HPDE6-E6E7 (cell line): Measurements from ENCODE around the gene TOMM34.
A peak's percentile ranks its signal among the peaks of the same experiment; 100 is the strongest.

Experiments
- DNase-seq: peaks from one replicate; pipeline ENCODE4 v3.0.0; 2011; ENCODE audit warnings: missing footprints; ENCODE audit errors: extremely low spot score

TOMM34 gene

GRCh38 chr20:44960103-44960852 is at the start of gene TOMM34:
Gene TOMM34, minus strand, starts transcription at chr20:44960397. Its CDS starts 64 bp downstream, at chr20:44960333.
- peak; percentile 100 for DNase-seq

- DNase-seq = no peak
Measured at GRCh38 chr20:45008521-45009049, 48.4 kb upstream of the TOMM34 start.

- DNase-seq = no peak
Measured at GRCh38 chr20:44997668-44998067, 37.5 kb upstream of the TOMM34 start.

- no peak for DNase-seq
Measured at GRCh38 chr20:44997171-44997570, 37.0 kb upstream of the TOMM34 start.

- DNase-seq = peak; percentile 43
Measured at GRCh38 chr20:44993343-44993742, 33.1 kb upstream of the TOMM34 start.

- no peak for DNase-seq
Measured at GRCh38 chr20:44990957-44991356, 30.8 kb upstream of the TOMM34 start.

GRCh38 chr20:44990425-44990824 is 30.2 kb upstream of the TOMM34 start:
- no peak for DNase-seq

GRCh38 chr20:44988631-44989171 is 28.5 kb upstream of the TOMM34 start:
- DNase-seq = no peak

GRCh38 chr20:44983093-44983674 is 23.0 kb upstream of the TOMM34 start:
- DNase-seq = no peak

- no peak for DNase-seq
Measured at GRCh38 chr20:44981736-44982406, 21.7 kb upstream of the TOMM34 start.

GRCh38 chr20:44979090-44979621 is 19.0 kb upstream of the TOMM34 start:
- DNase-seq = no peak

- DNase-seq = no peak
Measured at GRCh38 chr20:44976698-44977097, 16.5 kb upstream of the TOMM34 start.

- DNase-seq = no peak
Measured at GRCh38 chr20:44973053-44973452, 12.9 kb upstream of the TOMM34 start.

GRCh38 chr20:44970243-44970757 is 10.1 kb upstream of the TOMM34 start:
- DNase-seq = no peak

GRCh38 chr20:44969300-44969894 is 9.2 kb upstream of the TOMM34 start:
- DNase-seq = no peak

GRCh38 chr20:44967207-44967807 is 7.1 kb upstream of the TOMM34 start:
- no peak for DNase-seq

- peak; percentile 95 for DNase-seq
Measured at GRCh38 chr20:44966030-44966961, 6.1 kb upstream of the TOMM34 start, which contains the start of gene STK4. Gene STK4, plus strand, starts transcription at chr20:44966512. Its CDS starts 57 bp downstream, at chr20:44966569.

- DNase-seq = no peak
Measured at GRCh38 chr20:44965651-44966029, 5.4 kb upstream of the TOMM34 start.

- DNase-seq = no peak
Measured at GRCh38 chr20:44963325-44964215, 3.4 kb upstream of the TOMM34 start.
